RPMI7951 (cell line): ENCODE measurements around the gene CFTR. TPM values are rescaled to one million over a fixed set of nuclear protein-coding genes. Genes with fewer than 3 reads are reported as not detected.
"Not testable (repeated sequence)": the region's sequence is repeated elsewhere in the genome, so short reads cannot be mapped to it uniquely, and the experiment has no call there.

Experiments used
- DNase-seq: peaks from one replicate; pipeline ENCODE4 v3.0.0-alpha.2; 2012; ENCODE audit warnings: low read depth
- total RNA-seq: library from RNA; depleted of rRNA; stranded (reverse); fragments of >200 nt; shearing (Covaris generic); gene quantifications from 2 replicates; pipeline ENCODE4 v1.2.3, GENCODE V29; 2014; rRNA removed

CFTR gene
- total RNA-seq, result not detected in 2 replicates

DNA sequence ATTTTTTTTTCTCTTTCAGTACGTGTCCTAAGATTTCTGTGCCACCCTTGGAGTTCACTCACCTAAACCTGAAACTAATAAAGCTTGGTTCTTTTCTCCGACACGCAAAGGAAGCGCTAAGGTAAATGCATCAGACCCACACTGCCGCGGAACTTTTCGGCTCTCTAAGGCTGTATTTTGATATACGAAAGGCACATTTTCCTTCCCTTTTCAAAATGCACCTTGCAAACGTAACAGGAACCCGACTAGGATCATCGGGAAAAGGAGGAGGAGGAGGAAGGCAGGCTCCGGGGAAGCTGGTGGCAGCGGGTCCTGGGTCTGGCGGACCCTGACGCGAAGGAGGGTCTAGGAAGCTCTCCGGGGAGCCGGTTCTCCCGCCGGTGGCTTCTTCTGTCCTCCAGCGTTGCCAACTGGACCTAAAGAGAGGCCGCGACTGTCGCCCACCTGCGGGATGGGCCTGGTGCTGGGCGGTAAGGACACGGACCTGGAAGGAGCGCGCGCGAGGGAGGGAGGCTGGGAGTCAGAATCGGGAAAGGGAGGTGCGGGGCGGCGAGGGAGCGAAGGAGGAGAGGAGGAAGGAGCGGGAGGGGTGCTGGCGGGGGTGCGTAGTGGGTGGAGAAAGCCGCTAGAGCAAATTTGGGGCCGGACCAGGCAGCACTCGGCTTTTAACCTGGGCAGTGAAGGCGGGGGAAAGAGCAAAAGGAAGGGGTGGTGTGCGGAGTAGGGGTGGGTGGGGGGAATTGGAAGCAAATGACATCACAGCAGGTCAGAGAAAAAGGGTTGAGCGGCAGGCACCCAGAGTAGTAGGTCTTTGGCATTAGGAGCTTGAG lies at the start of gene CFTR:
Gene CFTR, plus strand, starts transcription at position 801 of the 830 bp plus-strand sequence. CDS start 70 bp downstream, outside the sequence.
- no peak for DNase-seq

DNA sequence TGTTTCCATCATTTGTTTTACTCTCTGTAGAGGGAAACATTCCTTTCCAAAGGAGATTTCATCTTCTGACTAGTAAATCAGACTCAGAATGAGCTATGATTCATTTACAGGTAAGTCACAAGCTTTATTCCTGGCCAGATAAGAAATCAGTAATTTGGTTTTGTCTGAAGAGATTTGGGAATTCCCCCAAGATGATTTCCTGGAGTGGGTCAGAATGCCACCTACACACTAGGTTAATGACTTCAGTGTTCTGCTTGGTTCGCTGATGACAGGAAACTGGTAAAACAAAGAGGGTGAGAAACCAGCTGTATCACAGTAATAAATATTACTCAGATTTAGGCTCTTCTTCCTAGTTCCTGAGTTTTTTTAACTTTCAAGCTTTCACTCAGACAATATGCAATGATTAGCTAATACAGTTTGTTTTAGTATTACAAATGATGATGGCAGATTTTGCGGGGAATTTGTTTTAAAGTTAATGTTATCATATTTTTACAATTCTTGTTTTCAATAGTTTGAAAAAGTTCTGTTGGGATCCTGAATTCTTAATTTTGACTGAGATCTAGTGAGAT lies 44.3 kb upstream of the CFTR start:
- no peak for DNase-seq

GRCh38 chr7:117444646-117445045 lies 35.2 kb upstream of the CFTR start:
- DNase-seq, result peak; percentile 8

DNA sequence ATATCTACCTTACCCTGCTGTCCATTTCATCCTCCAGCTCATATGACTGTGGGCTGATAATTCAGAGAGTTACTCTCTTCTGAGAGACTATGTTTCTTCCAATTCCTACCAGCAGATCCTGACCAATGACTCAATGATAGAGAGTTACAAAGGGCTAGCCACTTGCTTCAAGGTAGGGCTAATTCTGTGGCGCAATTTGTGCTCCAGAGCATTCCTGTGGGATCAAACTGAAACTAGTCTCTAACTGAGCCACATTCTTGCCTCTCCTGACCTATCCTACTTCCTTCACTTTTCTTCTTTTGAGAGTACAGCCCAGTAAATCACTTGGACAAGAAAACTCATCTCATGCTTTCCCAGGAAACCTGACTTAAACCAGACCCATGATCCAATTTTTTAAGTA lies 34.6 kb upstream of the CFTR start:
- no peak for DNase-seq

DNA sequence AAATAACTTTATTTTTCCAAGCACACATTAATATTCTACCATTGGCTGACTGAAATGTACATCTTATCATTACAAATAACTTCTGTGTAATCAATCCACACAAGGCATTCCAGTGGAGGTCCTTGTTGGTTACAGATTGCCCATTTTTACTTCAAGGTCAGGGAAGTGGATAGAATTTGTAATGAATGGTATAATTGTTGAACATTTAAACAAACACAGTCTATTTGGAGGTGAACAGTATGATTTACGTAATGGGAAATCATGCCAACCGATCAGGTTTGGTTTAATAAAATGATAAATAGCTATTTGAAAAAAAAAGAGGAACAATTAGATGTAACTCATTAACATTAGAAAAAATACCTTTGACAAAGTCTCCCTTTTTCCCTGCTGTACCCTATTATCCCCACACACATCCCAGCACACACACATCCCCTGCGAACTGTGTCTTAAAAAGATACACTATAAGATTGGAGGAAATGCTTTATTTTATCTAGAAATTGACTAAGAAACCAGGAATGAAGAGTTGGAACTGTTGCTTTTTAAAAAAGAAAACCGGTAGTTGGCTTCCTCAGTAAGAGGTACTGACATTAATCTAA lies 33.5 kb upstream of the CFTR start:
- DNase-seq, result no peak

DNA sequence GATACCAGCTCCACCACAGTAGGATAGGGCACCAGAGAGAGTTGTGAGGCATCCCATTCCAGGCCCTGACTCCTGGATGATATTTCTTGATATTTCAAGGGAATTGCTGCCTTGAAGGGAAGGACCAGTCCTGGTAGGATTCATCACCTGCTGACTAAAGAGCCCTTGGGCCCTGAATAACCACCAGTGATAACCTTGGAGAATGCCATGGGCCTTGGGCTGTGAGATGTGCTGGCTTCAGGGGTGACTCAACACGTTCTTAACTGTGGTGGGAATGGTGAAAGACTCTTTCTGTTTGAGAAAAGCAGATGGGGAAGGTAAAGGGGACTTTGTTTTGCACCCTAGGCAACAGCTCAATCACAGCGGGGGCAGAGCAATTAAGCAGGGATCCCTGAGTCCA lies 31.2 kb upstream of the CFTR start:
- DNase-seq, result no peak

DNA sequence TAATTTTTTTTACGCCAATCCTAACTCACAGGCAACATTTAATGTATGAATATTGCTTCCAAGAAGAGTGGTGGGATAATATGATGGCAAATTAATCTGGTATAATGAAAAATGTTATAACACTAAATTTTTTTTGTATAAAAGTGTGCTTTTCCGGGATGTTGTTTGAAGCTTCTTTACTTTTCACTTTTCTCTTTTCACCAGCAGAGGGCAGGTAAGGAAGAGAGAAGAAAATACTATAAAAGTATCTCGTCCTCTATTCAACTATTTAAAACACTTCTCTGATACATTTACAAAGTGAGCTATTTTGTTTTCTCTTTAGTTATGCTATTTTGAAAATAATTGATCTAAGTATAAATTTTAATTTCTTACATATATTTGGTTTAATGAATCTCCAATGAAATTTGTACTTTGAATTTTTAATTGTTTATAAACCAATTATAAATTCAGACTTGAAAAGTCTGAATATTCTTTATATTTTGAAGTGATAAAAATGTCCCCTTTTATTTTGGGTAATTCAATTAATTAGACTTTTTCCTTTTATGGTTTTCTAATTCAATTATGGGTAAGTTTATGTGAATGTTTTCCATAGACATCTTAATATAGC lies 20.7 kb upstream of the CFTR start:
- DNase-seq, result peak; percentile 17

GRCh38 chr7:117459735-117460134 lies 20.1 kb upstream of the CFTR start:
- no peak for DNase-seq

DNA sequence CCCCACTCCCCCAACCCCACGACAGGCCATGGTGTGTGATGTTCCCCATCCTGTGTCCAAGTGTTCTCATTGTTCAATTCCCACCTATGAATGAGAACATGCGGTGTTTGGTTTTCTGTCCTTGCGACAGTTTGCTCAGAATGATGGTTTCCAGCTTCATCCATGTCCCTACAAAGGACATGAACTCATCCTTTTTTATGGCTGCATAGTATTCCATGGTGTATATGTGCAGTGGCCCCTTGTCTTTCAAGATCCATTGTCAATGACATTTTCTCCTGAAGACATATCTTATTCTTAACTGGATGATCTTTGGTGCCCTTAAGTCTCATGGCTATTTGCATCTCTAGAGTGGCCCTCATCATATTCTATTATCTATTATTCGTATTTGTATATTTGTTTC lies 19.0 kb upstream of the CFTR start:
- not testable (repeated sequence) for DNase-seq

- no peak for DNase-seq
These were observed 11.7 kb upstream of the CFTR start for GRCh38 chr7:117468174-117468573.

DNA sequence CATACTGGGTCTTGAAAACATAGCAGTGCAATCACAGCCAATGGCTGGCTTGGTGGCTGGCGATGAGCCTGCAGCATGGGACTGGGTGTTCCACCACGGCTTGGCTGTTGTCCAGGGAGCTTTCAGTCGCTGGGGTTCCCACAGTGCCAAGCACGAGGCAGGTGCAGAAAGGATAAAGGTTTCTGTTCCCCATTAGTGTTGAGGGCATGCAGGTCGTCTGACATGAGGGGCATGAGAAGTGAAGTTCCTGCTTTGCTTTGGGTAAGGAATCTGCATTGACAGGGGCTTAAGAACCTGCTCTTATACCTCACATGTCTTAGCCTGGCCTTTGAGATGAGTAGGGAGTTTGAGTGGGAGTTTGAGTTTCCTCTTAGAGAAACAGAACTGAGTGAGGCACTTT lies 9.0 kb upstream of the CFTR start:
- DNase-seq, result no peak

DNA sequence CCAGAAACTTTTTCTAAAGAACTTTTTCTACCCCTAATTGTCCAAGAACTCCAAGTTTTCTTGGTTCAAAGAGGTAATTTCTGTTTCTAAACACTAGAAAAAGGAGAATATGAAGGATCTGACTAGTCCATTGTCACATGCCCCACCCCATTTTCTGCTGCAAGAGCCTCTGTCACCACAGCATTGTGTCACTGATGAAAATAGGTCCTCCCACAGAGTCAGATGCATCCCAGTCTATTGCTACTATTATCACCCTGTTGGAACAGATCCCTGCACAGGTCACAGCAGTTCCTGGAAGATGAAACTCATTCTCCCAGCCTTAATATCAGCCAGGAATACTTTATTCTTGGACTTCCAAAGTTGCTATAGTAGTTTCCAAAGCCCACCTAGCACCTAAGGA lies 7.5 kb upstream of the CFTR start:
- no peak for DNase-seq

GRCh38 chr7:117476557-117477215 lies 3.1 kb upstream of the CFTR start:
- DNase-seq, result no peak

- DNase-seq, result no peak
These were observed 995 bp upstream of the CFTR start for GRCh38 chr7:117478836-117479224.

GRCh38 chr7:117480055-117480362 lies 184 bp downstream of the CFTR start:
- no peak for DNase-seq

DNA sequence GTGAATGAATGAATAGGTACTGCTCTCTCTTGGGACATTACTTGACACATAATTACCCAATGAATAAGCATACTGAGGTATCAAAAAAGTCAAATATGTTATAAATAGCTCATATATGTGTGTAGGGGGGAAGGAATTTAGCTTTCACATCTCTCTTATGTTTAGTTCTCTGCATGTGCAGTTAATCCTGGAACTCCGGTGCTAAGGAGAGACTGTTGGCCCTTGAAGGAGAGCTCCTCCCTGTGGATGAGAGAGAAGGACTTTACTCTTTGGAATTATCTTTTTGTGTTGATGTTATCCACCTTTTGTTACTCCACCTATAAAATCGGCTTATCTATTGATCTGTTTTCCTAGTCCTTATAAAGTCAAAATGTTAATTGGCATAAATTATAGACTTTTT lies 1.2 kb downstream of the CFTR start:
- DNase-seq, result no peak

- DNase-seq, result no peak
These were observed 5.3 kb downstream of the CFTR start for GRCh38 chr7:117485118-117485620.

DNA sequence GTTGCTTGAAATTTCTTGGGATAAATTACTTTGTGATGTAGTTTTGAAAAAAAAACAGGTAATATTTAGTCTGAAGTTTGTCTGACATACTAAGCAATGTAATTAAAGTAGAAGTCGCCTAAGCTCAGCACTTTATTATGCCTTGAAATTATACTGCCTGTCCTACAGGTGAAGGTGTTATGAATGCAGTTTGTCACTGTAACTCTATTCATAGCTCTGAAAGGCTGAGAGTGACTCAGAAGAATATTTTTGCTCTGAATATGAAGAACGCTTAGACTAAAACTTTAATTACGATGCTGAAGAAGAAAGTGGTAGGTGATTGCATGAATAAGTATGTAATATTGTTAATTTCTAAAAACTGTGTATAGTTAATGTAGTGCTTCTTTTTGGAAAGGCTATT lies 9.2 kb downstream of the CFTR start:
- no peak for DNase-seq

- DNase-seq, result no peak
These were observed 9.6 kb downstream of the CFTR start for GRCh38 chr7:117489430-117489829.

DNA sequence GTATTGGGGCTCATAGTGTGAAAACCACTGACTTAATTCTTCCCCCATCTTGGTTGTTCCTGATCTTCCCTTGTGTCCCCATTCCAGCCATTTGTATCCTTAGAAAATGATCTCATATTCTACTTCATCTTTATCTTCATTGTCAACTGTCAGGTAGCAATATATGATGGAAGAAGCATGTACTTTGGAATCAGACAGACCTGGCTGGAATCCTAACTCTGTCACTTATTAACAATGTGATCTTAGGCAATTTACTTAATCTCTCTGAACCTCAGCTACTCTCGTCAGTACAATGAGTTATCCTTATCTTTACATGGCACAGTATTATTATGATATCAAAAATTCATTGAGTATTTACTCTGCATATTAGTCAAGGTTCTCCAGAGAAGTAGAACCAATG lies 10.1 kb downstream of the CFTR start:
- DNase-seq, result no peak

DNA sequence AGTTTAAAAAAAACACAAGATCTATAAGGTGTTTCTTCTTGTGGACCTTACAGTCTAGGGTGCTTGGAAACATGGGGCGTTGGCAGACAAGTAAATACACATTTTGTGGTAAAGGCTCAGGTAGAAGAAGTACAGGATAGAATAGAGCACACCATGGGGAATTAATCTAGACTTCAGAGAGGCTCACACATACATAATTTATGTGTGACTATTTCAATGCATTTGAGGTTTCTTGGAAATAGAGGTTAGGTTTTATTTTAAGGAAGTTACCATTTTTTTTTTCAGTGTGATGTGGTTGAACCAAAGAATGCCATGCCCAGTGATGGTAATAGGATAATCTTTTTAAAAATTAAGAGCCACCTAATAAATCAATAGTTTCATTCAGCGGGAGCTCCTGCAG lies 12.8 kb downstream of the CFTR start:
- DNase-seq, result no peak

DNA sequence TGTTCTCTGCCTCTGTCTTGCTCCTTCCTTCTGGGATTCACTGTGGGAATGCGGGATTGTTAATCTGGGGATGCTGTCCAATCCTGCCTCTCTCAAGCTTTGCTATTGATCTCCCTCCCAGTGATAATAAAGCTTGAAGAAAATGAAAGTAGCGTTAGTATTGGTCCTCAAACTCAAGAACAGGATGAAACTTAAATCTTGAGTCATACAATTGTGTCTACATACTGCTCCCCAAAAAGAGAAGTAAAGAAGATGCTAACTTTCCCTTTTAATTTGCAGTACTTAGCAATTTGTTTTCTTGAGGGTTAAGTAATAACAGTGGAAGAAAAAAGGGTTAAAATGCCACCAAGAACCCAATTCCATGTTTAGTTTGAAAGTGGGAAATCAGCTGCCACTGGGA lies 13.6 kb downstream of the CFTR start:
- no peak for DNase-seq
